HEK293T (cell line): ENCODE data around the gene TMEM19.

Source experiments
- ARNT ChIP-seq: fragments of 450-650 bp; IDR thresholded peaks from 2 replicates; pipeline ENCODE4 v1.6.1; 2017; ENCODE audit warnings: mild to moderate bottlenecking
- BHLHE40 ChIP-seq: fragments of 450-650 bp; IDR thresholded peaks from 2 replicates; pipeline ENCODE4 v1.6.1; 2016; ENCODE audit warnings: mild to moderate bottlenecking, moderate library complexity, borderline replicate concordance
- ELF4 ChIP-seq: fragments of 450-650 bp; IDR thresholded peaks from 2 replicates; pipeline ENCODE4 v1.6.1; 2017; ENCODE audit warnings: antibody characterized with exemption
- FOXA1 ChIP-seq: fragments of 450-650 bp; IDR thresholded peaks from 2 replicates; pipeline ENCODE4 v1.6.1; 2016; ENCODE audit warnings: mild to moderate bottlenecking
- FOXK2 ChIP-seq: fragments of 450-650 bp; IDR thresholded peaks from 2 replicates; pipeline ENCODE4 v1.6.1; 2016; ENCODE audit warnings: mild to moderate bottlenecking
- FOXM1 ChIP-seq: fragments of 450-650 bp; IDR thresholded peaks from 2 replicates; pipeline ENCODE4 v1.6.1; 2017; ENCODE audit warnings: mild to moderate bottlenecking, borderline replicate concordance
- HDGF ChIP-seq: fragments of 450-650 bp; IDR thresholded peaks from 2 replicates; pipeline ENCODE4 v1.6.1; 2017; ENCODE audit warnings: antibody characterized with exemption, borderline replicate concordance
- L3MBTL2 ChIP-seq: fragments of 450-650 bp; conservative IDR thresholded peaks from 2 replicates; pipeline ENCODE4 v1.6.1; 2016; ENCODE audit warnings: mild to moderate bottlenecking
- LEF1 ChIP-seq: fragments of 450-650 bp; IDR thresholded peaks from 2 replicates; pipeline ENCODE4 v1.6.1; 2017; ENCODE audit warnings: mild to moderate bottlenecking, borderline replicate concordance
- SP1 ChIP-seq: fragments of 450-650 bp; IDR thresholded peaks from 2 replicates; pipeline ENCODE4 v1.6.1; 2017
- SUZ12 ChIP-seq: fragments of 450-650 bp; IDR thresholded peaks from 2 replicates; pipeline ENCODE4 v1.6.1; 2016; ENCODE audit warnings: mild to moderate bottlenecking
- TARDBP ChIP-seq: fragments of 450-650 bp; IDR thresholded peaks from 2 replicates; pipeline ENCODE4 v1.6.1; 2016
- TF ChIP-seq, protein P1 (sequence below): fragments of 450-650 bp; IDR thresholded peaks from 2 replicates; pipeline ENCODE4 v1.6.1; 2016

DNA sequence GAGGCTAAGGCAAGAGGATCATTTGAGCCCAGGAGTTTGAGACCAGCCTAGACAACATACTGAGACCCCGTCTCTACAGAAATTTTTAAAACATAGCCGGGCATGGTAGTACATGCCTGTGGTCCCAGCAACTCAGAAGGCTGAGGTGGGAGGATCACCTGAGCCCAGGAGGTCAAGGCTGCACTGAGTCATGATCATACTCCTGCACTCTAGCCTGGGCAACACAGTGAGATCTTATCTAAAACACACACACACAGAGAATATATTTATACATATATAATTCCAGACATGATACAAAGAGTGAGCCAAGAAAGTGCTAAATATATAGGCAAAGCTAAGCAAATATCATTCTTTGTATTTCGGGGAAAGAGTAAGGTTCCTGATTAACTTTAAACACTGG is 31.7 kb upstream of the TMEM19 start:
- TF ChIP-seq ARNT = no peak
- no peak for TF ChIP-seq FOXM1
- TF ChIP-seq TARDBP = no peak
- TF ChIP-seq BHLHE40 = no peak
- TF ChIP-seq FOXA1 = no peak
- TF ChIP-seq, protein P1, sequence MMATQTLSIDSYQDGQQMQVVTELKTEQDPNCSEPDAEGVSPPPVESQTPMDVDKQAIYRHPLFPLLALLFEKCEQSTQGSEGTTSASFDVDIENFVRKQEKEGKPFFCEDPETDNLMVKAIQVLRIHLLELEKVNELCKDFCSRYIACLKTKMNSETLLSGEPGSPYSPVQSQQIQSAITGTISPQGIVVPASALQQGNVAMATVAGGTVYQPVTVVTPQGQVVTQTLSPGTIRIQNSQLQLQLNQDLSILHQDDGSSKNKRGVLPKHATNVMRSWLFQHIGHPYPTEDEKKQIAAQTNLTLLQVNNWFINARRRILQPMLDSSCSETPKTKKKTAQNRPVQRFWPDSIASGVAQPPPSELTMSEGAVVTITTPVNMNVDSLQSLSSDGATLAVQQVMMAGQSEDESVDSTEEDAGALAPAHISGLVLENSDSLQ = no peak
- no peak for TF ChIP-seq HDGF
- TF ChIP-seq SUZ12 = no peak
- TF ChIP-seq SP1 = no peak
- no peak for TF ChIP-seq L3MBTL2
- no peak for TF ChIP-seq ELF4
- no peak for TF ChIP-seq LEF1
- no peak for TF ChIP-seq FOXK2
